Left ventricle myocardium inferior (tissue), 1 donor: ENCODE measurements around the gene TUBGCP5. TPM values are rescaled to one million over a fixed set of nuclear protein-coding genes. Genes with fewer than 3 reads are reported as not detected.

Experiments used
- total RNA-seq: library from RNA; stranded (reverse); fragmentation: NEBNext Ultra II Directional; extraction: Animal tissue kit (Norgen Biotek cat#: 25700); gene quantifications from one replicate; pipeline ENCODE4 v1.2.1, GENCODE V29; 2021
- donor health status: DM: no; HTN: yes; CAD: no; lungs with severe emphysema.

Gene TUBGCP5
- total RNA-seq, 1 donor from 2014 or later, result 11.3 TPM

Other genes with a start within 250 kb of the TUBGCP5 start
- gene NIPA2, start 200.9 kb downstream of the TUBGCP5 start, total RNA-seq, result 21.4 TPM
- 24.1 TPM for gene CYFIP1, start 59.2 kb downstream of the TUBGCP5 start, total RNA-seq
- gene GOLGA6L1, start 97.3 kb upstream of the TUBGCP5 start, total RNA-seq, result not detected